ENCODE results near the gene EVL.

The EVL gene

GRCh38 chr14:100134586-100134985 is 69.4 kb downstream of the EVL start:
- Mint-ChIP-seq H3K9me3 (no peaks in the 10 kb centered on the region), H3K27me3 (no peaks in the 10 kb centered on the region), H3K4me3 (no peak overlapping the region), H3K4me1 (ENCODE audit: low read depth) (peaks cover 3% of the 10 kb centered on the region), H3K27ac (no peak overlapping the region), H3K36me3 (ENCODE audit: low read depth) (peaks cover 100% of the 10 kb centered on the region)
- intact Hi-C loops (cut with micrococcal nuclease), result no loop called here

- Mint-ChIP-seq H3K36me3 (ENCODE audit: low read depth) (peaks cover 100% of the 10 kb centered on the region), H3K4me1 (ENCODE audit: low read depth) (peaks cover 5% of the 10 kb centered on the region), H3K27ac (no peak overlapping the region), H3K9me3 (no peaks in the 10 kb centered on the region), H3K4me3 (no peak overlapping the region), H3K27me3 (no peaks in the 10 kb centered on the region)
- intact Hi-C loops (cut with micrococcal nuclease), result no loop called here
Observed at GRCh38 chr14:100135073-100135472, 69.9 kb downstream of the EVL start.

- Mint-ChIP-seq H3K27me3 (no peaks in the 10 kb centered on the region), H3K4me1 (ENCODE audit: low read depth) (peaks cover 5% of the 10 kb centered on the region), H3K27ac (no peak overlapping the region), H3K9me3 (no peaks in the 10 kb centered on the region), H3K4me3 (no peak overlapping the region), H3K36me3 (ENCODE audit: low read depth) (peaks cover 100% of the 10 kb centered on the region)
- intact Hi-C loops (cut with micrococcal nuclease), result no loop called here
Observed at GRCh38 chr14:100135784-100136183, 70.6 kb downstream of the EVL start.

GRCh38 chr14:100137173-100137572 is 72.0 kb downstream of the EVL start:
- H3K36me3 Mint-ChIP-seq (ENCODE audit: low read depth), result peaks cover 100% of the 10 kb centered on the region
- no peaks in the 10 kb centered on the region for H3K27me3 Mint-ChIP-seq
- intact Hi-C loops (cut with micrococcal nuclease), result no loop called here
- H3K27ac Mint-ChIP-seq, result no peak overlapping the region
- H3K9me3 Mint-ChIP-seq, result no peaks in the 10 kb centered on the region
- peaks cover 12% of the 10 kb centered on the region for H3K4me1 Mint-ChIP-seq (ENCODE audit: low read depth)
- H3K4me3 Mint-ChIP-seq, result no peak overlapping the region

- Mint-ChIP-seq H3K4me3 (no peak overlapping the region), H3K27me3 (no peaks in the 10 kb centered on the region), H3K4me1 (ENCODE audit: low read depth) (peaks cover 15% of the 10 kb centered on the region), H3K27ac (no peak overlapping the region), H3K9me3 (no peaks in the 10 kb centered on the region), H3K36me3 (ENCODE audit: low read depth) (peaks cover 100% of the 10 kb centered on the region)
- intact Hi-C loops (cut with micrococcal nuclease), result no loop called here
Observed at GRCh38 chr14:100138082-100138787, 73.0 kb downstream of the EVL start.

- H3K36me3 Mint-ChIP-seq (ENCODE audit: low read depth), result peaks cover 100% of the 10 kb centered on the region
- H3K9me3 Mint-ChIP-seq, result no peaks in the 10 kb centered on the region
- intact Hi-C loops (cut with micrococcal nuclease), result no loop called here
- H3K27ac Mint-ChIP-seq, result no peak overlapping the region
- no peaks in the 10 kb centered on the region for H3K27me3 Mint-ChIP-seq
- no peak overlapping the region for H3K4me3 Mint-ChIP-seq
- H3K4me1 Mint-ChIP-seq (ENCODE audit: low read depth), result peaks cover 15% of the 10 kb centered on the region
Observed at GRCh38 chr14:100138955-100139354, 73.7 kb downstream of the EVL start.

- intact Hi-C loops (cut with micrococcal nuclease), result no loop called here
- no peaks in the 10 kb centered on the region for H3K9me3 Mint-ChIP-seq
- H3K4me1 Mint-ChIP-seq (ENCODE audit: low read depth), result peaks cover 16% of the 10 kb centered on the region
- H3K36me3 Mint-ChIP-seq (ENCODE audit: low read depth), result peaks cover 100% of the 10 kb centered on the region
- H3K27me3 Mint-ChIP-seq, result no peaks in the 10 kb centered on the region
- H3K4me3 Mint-ChIP-seq, result no peak overlapping the region
- H3K27ac Mint-ChIP-seq, result no peak overlapping the region
Observed at GRCh38 chr14:100140452-100141078, 75.3 kb downstream of the EVL start.

GRCh38 chr14:100141098-100141497 is 75.9 kb downstream of the EVL start:
- Mint-ChIP-seq H3K27me3 (no peaks in the 10 kb centered on the region), H3K4me1 (ENCODE audit: low read depth) (peaks cover 20% of the 10 kb centered on the region), H3K27ac (no peak overlapping the region), H3K36me3 (ENCODE audit: low read depth) (peaks cover 100% of the 10 kb centered on the region), H3K9me3 (no peaks in the 10 kb centered on the region), H3K4me3 (no peak overlapping the region)
- intact Hi-C loops (cut with micrococcal nuclease), result no loop called here

GRCh38 chr14:100142073-100143040 is 77.1 kb downstream of the EVL start:
- Mint-ChIP-seq H3K9me3 (no peaks in the 10 kb centered on the region), H3K4me1 (ENCODE audit: low read depth) (peaks cover 32% of the 10 kb centered on the region), H3K36me3 (ENCODE audit: low read depth) (peaks cover 92% of the 10 kb centered on the region), H3K27me3 (no peaks in the 10 kb centered on the region), H3K4me3 (no peak overlapping the region), H3K27ac (no peak overlapping the region)
- intact Hi-C loops (cut with micrococcal nuclease), result no loop called here

- Mint-ChIP-seq H3K27ac (no peak overlapping the region), H3K9me3 (no peaks in the 10 kb centered on the region), H3K4me1 (ENCODE audit: low read depth) (peaks cover 44% of the 10 kb centered on the region), H3K27me3 (no peaks in the 10 kb centered on the region), H3K4me3 (no peak overlapping the region), H3K36me3 (ENCODE audit: low read depth) (peaks cover 80% of the 10 kb centered on the region)
- intact Hi-C loops (cut with micrococcal nuclease), result no loop called here
Observed at GRCh38 chr14:100143523-100143922, 78.3 kb downstream of the EVL start.

- Mint-ChIP-seq H3K36me3 (ENCODE audit: low read depth) (peaks cover 76% of the 10 kb centered on the region), H3K4me1 (ENCODE audit: low read depth) (peaks cover 48% of the 10 kb centered on the region), H3K9me3 (no peaks in the 10 kb centered on the region), H3K4me3 (no peak overlapping the region), H3K27me3 (peaks cover under 1% of the 10 kb centered on the region), H3K27ac (no peak overlapping the region)
- intact Hi-C loops (cut with micrococcal nuclease), result no loop called here
Observed at GRCh38 chr14:100143934-100144333, 78.7 kb downstream of the EVL start.

- Mint-ChIP-seq H3K9me3 (no peaks in the 10 kb centered on the region), H3K4me1 (ENCODE audit: low read depth) (peaks cover 47% of the 10 kb centered on the region), H3K36me3 (ENCODE audit: low read depth) (peaks cover 69% of the 10 kb centered on the region), H3K27ac (no peak overlapping the region), H3K27me3 (peaks cover 2% of the 10 kb centered on the region), H3K4me3 (no peak overlapping the region)
- intact Hi-C loops (cut with micrococcal nuclease), result no loop called here
Observed at GRCh38 chr14:100144645-100144995, 79.4 kb downstream of the EVL start.

- Mint-ChIP-seq H3K4me3 (no peak overlapping the region), H3K27me3 (peaks cover 2% of the 10 kb centered on the region), H3K4me1 (ENCODE audit: low read depth) (peaks cover 45% of the 10 kb centered on the region), H3K36me3 (ENCODE audit: low read depth) (peaks cover 64% of the 10 kb centered on the region), H3K9me3 (no peaks in the 10 kb centered on the region), H3K27ac (no peak overlapping the region)
- intact Hi-C loops (cut with micrococcal nuclease), result no loop called here
Observed at GRCh38 chr14:100144996-100145646, 79.9 kb downstream of the EVL start.

All from dendritic cell treated with granulocyte-macrophage colony-stimulating factor and Interleukin-4, amounts not matched to agents 40 ng/mL and 50 ng/mL, for 4 days (primary cell).